Measurements from ENCODE around the gene CCDC183.

- TF ChIP-seq CTCF (IDR thresholded peaks at IDR 0.05) = no peak
- no peak for TF ChIP-seq EP300 (IDR thresholded peaks at IDR 0.05)
- TF ChIP-seq POLR2AphosphoS5 (IDR thresholded peaks at IDR 0.05) = no peak
These were observed 32.5 kb upstream of the CCDC183 start for GRCh38 chr9:136763649-136764035.

Measured in sigmoid colon (tissue), 4 donors.